Ovary (tissue), 3 donors: Measurements from ENCODE around the gene CD34.

Experiments used
- CTCF ChIP-seq, 3 donors: fragments of 450-650 bp in 2 of 3; fragments of 200-600 bp in 1 of 3; IDR thresholded peaks; one replicate each; pipeline versions ENCODE4 v1.5.1 to v1.8.0; 2016 to 2022; ENCODE audit warnings: antibody characterized with exemption in 3 of 3, mild to moderate bottlenecking in 1 of 3
- POLR2A ChIP-seq: fragments of 450-650 bp; IDR thresholded peaks from one replicate; pipeline ENCODE4 v1.6.1; 2017; ENCODE audit warnings: antibody characterized with exemption, mild to moderate bottlenecking, moderate library complexity
- donor health status: DM: no; HTN: no; CAD: no.

GRCh38 chr1:207833381-207833780 is 77.5 kb downstream of the CD34 start:
- no peak for TF ChIP-seq CTCF (IDR thresholded peaks at IDR 0.05)
- no peak for TF ChIP-seq POLR2A
